ENCODE results near the gene MAD1L1.

DNA sequence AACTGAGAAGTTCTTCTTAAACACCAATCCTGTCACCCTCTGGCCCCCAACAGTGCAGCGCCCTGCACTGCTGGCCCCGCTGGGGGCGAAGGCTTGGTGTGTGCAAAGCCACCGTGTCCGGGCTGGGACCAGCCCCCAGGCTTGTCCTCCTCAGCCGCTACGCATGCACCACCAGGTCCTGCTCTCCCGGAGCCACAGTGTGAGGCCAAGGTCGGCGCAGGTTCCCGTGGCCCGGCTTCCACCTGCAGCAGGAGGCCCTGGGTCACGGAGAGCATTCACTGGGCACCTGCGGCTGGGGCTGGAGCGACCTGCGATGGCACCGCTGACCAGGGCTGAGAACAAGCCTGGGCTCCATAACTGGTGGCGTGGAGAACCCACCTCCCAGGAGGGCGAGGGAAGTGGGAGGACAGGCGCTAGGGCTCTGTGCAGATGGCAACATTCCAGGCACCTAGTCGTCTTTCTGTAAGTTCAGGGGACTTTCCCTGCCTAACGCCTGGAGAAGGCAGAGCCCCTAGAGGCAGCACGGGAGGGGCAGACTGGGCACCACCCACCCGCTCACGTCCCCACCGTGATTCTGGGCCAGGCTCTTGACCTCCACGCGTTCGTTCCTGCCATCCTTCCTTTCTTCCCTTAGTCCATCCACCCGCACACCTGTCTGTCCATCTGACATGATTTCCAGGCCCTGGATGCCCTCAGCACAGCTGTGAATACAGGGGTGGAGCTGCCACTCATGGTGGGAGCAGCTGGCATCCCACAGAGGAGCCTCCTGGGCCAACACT, 291.1 kb downstream of the MAD1L1 start:
- TF ChIP-seq TAF1 (IDR thresholded peaks at IDR 0.05; ENCODE audit: borderline replicate concordance, low read depth, low read length) (no peak), POLR2A (IDR thresholded peaks at IDR 0.05; ENCODE audit: low read depth, low read length) (no peak), POLR2AphosphoS5 (IDR thresholded peaks at IDR 0.05; ENCODE audit: low read depth, low read length) (no peak)
